Measurements from ENCODE around the gene DLG2.

DLG2 gene

GRCh38 chr11:83662494-83662893 is 1964.7 kb downstream of the DLG2 start:
- no peak for DNase-seq
- Histone ChIP-seq H3F3A (ENCODE audit: insufficient read depth, low read length) (no peaks in the 10 kb centered on the region), H3K9me3 (replicated peaks; ENCODE audit: insufficient read depth, low read length) (no peaks in the 10 kb centered on the region), H3K4me3 (ENCODE audit: low read length) (no peak overlapping the region), H3K9ac (ENCODE audit: low read length) (no peak overlapping the region), H3K9me2 (replicated peaks; ENCODE audit: insufficient read depth, low read length) (no peaks in the 10 kb centered on the region), H2AFZ (ENCODE audit: low read length) (no peak overlapping the region), H3K4me1 (ENCODE audit: low read length) (no peaks in the 10 kb centered on the region), H3K4me2 (ENCODE audit: low read depth, low read length) (no peak overlapping the region), H3K36me3 (replicated peaks; ENCODE audit: insufficient read depth, low read length) (no peaks in the 10 kb centered on the region), H3K27ac (ENCODE audit: low read length) (no peak overlapping the region), H3K79me2 (ENCODE audit: low read length) (no peaks in the 10 kb centered on the region), H4K20me1 (ENCODE audit: insufficient read depth, low read length) (no peaks in the 10 kb centered on the region), H3K27me3 (replicated peaks; ENCODE audit: insufficient read depth, low read length) (no peaks in the 10 kb centered on the region)
- TF ChIP-seq EZH2phosphoT487 (IDR thresholded peaks at IDR 0.05; ENCODE audit: low read length), result no peak
- no peak for TF ChIP-seq CTCF (IDR thresholded peaks at IDR 0.05; ENCODE audit: low read length)
- TF ChIP-seq EZH2 (optimal IDR thresholded peaks at IDR 0.05; ENCODE audit: low read depth, low read length), result no peak

DNA sequence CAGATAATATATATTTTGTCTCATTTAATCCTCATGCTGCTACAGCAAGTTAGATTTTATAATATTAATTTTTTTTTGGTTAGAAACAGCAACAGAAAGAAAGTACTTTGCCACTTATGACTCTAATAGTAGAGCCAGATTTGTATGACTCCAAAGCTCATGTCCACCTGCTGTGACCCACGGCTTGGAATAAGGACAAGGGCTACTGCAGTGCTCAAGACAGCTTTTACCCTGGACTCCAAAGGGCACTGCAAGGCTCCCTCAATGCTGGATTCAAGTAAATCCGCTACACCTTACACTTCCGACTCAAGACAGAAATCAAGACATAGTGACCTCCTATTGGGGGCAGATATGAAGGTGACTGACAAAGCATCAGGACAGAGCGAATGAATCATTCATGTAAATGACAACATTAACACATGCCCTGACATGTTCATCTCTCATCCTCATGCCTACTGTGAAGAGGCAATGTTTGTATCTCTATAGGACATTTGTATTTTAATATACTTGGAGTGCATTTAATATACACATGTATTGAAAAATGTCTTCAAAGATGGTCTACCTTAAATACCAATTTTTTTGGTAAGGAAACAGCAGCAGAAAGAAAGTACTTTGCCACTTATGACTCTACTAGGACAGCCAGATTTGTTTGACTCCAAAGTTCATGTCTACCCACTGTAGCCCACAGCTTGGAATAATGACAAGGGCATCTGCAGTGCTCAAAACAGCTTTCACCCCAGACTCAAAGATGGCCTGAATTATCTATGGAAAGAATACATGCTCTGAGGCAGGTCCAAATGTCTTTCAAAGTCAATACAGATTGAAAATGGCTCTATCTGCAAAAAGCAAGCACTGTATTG is 1965.4 kb downstream of the DLG2 start:
- H3K4me2 ChIP-seq (ENCODE audit: low read depth, low read length), result no peak overlapping the region
- H2AFZ ChIP-seq (ENCODE audit: low read length), result no peak overlapping the region
- H3K27me3 ChIP-seq (replicated peaks; ENCODE audit: insufficient read depth, low read length), result no peaks in the 10 kb centered on the region
- no peaks in the 10 kb centered on the region for H3K4me1 ChIP-seq (ENCODE audit: low read length)
- no peak for DNase-seq
- H3K27ac ChIP-seq (ENCODE audit: low read length), result no peak overlapping the region
- H3K9me3 ChIP-seq (replicated peaks; ENCODE audit: insufficient read depth, low read length), result no peaks in the 10 kb centered on the region
- no peaks in the 10 kb centered on the region for H4K20me1 ChIP-seq (ENCODE audit: insufficient read depth, low read length)
- TF ChIP-seq EZH2phosphoT487 (IDR thresholded peaks at IDR 0.05; ENCODE audit: low read length), result no peak
- no peak for TF ChIP-seq EZH2 (optimal IDR thresholded peaks at IDR 0.05; ENCODE audit: low read depth, low read length)
- TF ChIP-seq CTCF (IDR thresholded peaks at IDR 0.05; ENCODE audit: low read length), result no peak
- H3K4me3 ChIP-seq (ENCODE audit: low read length), result no peak overlapping the region
- H3K79me2 ChIP-seq (ENCODE audit: low read length), result no peaks in the 10 kb centered on the region
- no peaks in the 10 kb centered on the region for H3F3A ChIP-seq (ENCODE audit: insufficient read depth, low read length)
- no peaks in the 10 kb centered on the region for H3K9me2 ChIP-seq (replicated peaks; ENCODE audit: insufficient read depth, low read length)
- H3K9ac ChIP-seq (ENCODE audit: low read length), result no peak overlapping the region
- no peaks in the 10 kb centered on the region for H3K36me3 ChIP-seq (replicated peaks; ENCODE audit: insufficient read depth, low read length)

DNA sequence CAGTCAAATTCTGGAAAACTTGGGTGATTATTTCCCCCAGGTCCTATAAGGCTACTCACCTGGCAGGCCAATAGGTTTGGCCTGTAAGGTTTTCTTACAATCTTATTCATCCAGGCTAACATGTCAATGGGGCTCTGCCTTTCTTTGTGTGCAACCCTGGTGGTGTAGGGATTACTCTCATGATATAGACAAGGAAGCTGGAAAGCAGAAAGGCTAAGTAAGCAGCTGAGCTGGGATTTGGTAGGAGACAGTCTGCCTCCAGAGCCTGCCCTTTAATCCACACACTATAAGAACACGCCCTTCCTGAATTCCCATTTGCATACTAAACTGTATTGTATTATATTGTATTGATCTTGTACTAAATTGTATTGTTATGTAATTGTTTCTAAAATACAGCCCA is 1967.7 kb downstream of the DLG2 start:
- H3K36me3 ChIP-seq (replicated peaks; ENCODE audit: insufficient read depth, low read length), result no peaks in the 10 kb centered on the region
- no peaks in the 10 kb centered on the region for H3K27me3 ChIP-seq (replicated peaks; ENCODE audit: insufficient read depth, low read length)
- H3K9ac ChIP-seq (ENCODE audit: low read length), result no peak overlapping the region
- no peaks in the 10 kb centered on the region for H3K79me2 ChIP-seq (ENCODE audit: low read length)
- no peak overlapping the region for H3K27ac ChIP-seq (ENCODE audit: low read length)
- no peak for DNase-seq
- TF ChIP-seq CTCF (IDR thresholded peaks at IDR 0.05; ENCODE audit: low read length), result no peak
- H2AFZ ChIP-seq (ENCODE audit: low read length), result no peak overlapping the region
- H3K9me2 ChIP-seq (replicated peaks; ENCODE audit: insufficient read depth, low read length), result no peaks in the 10 kb centered on the region
- no peaks in the 10 kb centered on the region for H3K4me1 ChIP-seq (ENCODE audit: low read length)
- no peaks in the 10 kb centered on the region for H3K9me3 ChIP-seq (replicated peaks; ENCODE audit: insufficient read depth, low read length)
- H3F3A ChIP-seq (ENCODE audit: insufficient read depth, low read length), result no peaks in the 10 kb centered on the region
- H3K4me2 ChIP-seq (ENCODE audit: low read depth, low read length), result no peak overlapping the region
- no peaks in the 10 kb centered on the region for H4K20me1 ChIP-seq (ENCODE audit: insufficient read depth, low read length)
- no peak overlapping the region for H3K4me3 ChIP-seq (ENCODE audit: low read length)

All from MM.1S (cell line).